NCI-H524 treated with DMSO at 0.1 percent for 48 hours (cell line): Measurements from ENCODE around the gene NMBR.
"Not testable (repeated sequence)": the region's sequence is repeated elsewhere in the genome, so short reads cannot be mapped to it uniquely, and the experiment has no call there.

Source experiments
- DNase-seq: peaks from one replicate; lab custom pipeline; 2025; lab: John Stamatoyannopoulos, UW

NMBR gene

GRCh38 chr6:142155091-142155490 is 8.2 kb upstream of the NMBR start:
- DNase-seq: no peak

- no peak for DNase-seq
Observed at GRCh38 chr6:142154336-142154735, 7.4 kb upstream of the NMBR start.

- DNase-seq: no peak
Observed at GRCh38 chr6:142153196-142153595, 6.3 kb upstream of the NMBR start.

- no peak for DNase-seq
Observed at GRCh38 chr6:142152746-142153145, 5.8 kb upstream of the NMBR start.

- DNase-seq: not testable (repeated sequence)
Observed at GRCh38 chr6:142141531-142141930, 5.4 kb downstream of the NMBR start.

GRCh38 chr6:142138876-142139275 is 8.0 kb downstream of the NMBR start:
- DNase-seq: no peak

GRCh38 chr6:142132625-142133024 is 14.3 kb downstream of the NMBR start, which contains the start of gene GJE1:
GJE1 (plus strand) TSS chr6:142132925; CDS start chr6:142133159, 234 bp downstream.
- no peak for DNase-seq

- DNase-seq: no peak
Observed at GRCh38 chr6:142130814-142131213, 16.1 kb downstream of the NMBR start.

GRCh38 chr6:142121342-142121741 is 25.6 kb downstream of the NMBR start:
- DNase-seq: no peak

GRCh38 chr6:142118925-142119324 is 28.0 kb downstream of the NMBR start:
- no peak for DNase-seq

GRCh38 chr6:142118328-142118727 is 28.6 kb downstream of the NMBR start:
- DNase-seq: no peak

GRCh38 chr6:142117366-142117765 is 29.6 kb downstream of the NMBR start:
- no peak for DNase-seq

GRCh38 chr6:142112451-142113061 is 34.4 kb downstream of the NMBR start:
- DNase-seq: no peak

- DNase-seq: not testable (repeated sequence)
Observed at GRCh38 chr6:142110820-142111219, 36.1 kb downstream of the NMBR start.

GRCh38 chr6:142104820-142105219 is 42.1 kb downstream of the NMBR start:
- DNase-seq: not testable (repeated sequence)

- DNase-seq: no peak
Observed at GRCh38 chr6:142088858-142089216, 58.1 kb downstream of the NMBR start.

- no peak for DNase-seq
Observed at GRCh38 chr6:142087950-142088857, 58.7 kb downstream of the NMBR start.

GRCh38 chr6:142079130-142079529 is 67.8 kb downstream of the NMBR start:
- no peak for DNase-seq

GRCh38 chr6:142075516-142076101 is 71.3 kb downstream of the NMBR start:
- DNase-seq: no peak

GRCh38 chr6:142074516-142074915 is 72.4 kb downstream of the NMBR start:
- DNase-seq: no peak

GRCh38 chr6:142071981-142072380 is 74.9 kb downstream of the NMBR start:
- DNase-seq: no peak

GRCh38 chr6:142068416-142068815 is 78.5 kb downstream of the NMBR start:
- no peak for DNase-seq

- not testable (repeated sequence) for DNase-seq
Observed at GRCh38 chr6:142062861-142063260, 84.1 kb downstream of the NMBR start.
